Limb (tissue), 2 donors: Measurements from ENCODE around the gene TCOF1.

Experiments
- DNase-seq, 2 donors: peaks; one replicate each; pipeline ENCODE4 v3.0.0-alpha.2; 2016; ENCODE audit errors: extremely low spot score in 2 of 2

The TCOF1 gene

GRCh38 chr5:150357326-150358260 lies at the start of gene TCOF1:
TCOF1 (plus strand) TSS chr5:150357697; CDS start chr5:150357747, 50 bp downstream.
- DNase-seq, result peak; percentile 96 to 97

GRCh38 chr5:150309101-150309885 lies 48.2 kb upstream of the TCOF1 start:
- no peak for DNase-seq

- no peak for DNase-seq
These were observed 47.6 kb upstream of the TCOF1 start for GRCh38 chr5:150309886-150310239.

- DNase-seq, result no peak
These were observed 47.3 kb upstream of the TCOF1 start for GRCh38 chr5:150310246-150310645.

GRCh38 chr5:150311015-150311692 lies 46.3 kb upstream of the TCOF1 start:
- DNase-seq, result no peak

- DNase-seq, result no peak
These were observed 45.0 kb upstream of the TCOF1 start for GRCh38 chr5:150312518-150312917.

GRCh38 chr5:150313501-150313900 lies 44.0 kb upstream of the TCOF1 start:
- DNase-seq, result no peak

- DNase-seq, result no peak
These were observed 43.4 kb upstream of the TCOF1 start for GRCh38 chr5:150313921-150314716.

- DNase-seq, result no peak
These were observed 42.3 kb upstream of the TCOF1 start for GRCh38 chr5:150315245-150315644.

- DNase-seq, result no peak
These were observed 41.2 kb upstream of the TCOF1 start for GRCh38 chr5:150316320-150316719.

- DNase-seq, result no peak
These were observed 40.2 kb upstream of the TCOF1 start for GRCh38 chr5:150317048-150318003.

GRCh38 chr5:150318613-150319483 lies 38.6 kb upstream of the TCOF1 start:
- no peak for DNase-seq

GRCh38 chr5:150319484-150319790 lies 38.1 kb upstream of the TCOF1 start:
- no peak for DNase-seq

GRCh38 chr5:150320044-150320613 lies 37.4 kb upstream of the TCOF1 start:
- no peak for DNase-seq

GRCh38 chr5:150321211-150321610 lies 36.3 kb upstream of the TCOF1 start:
- no peak for DNase-seq

- no peak for DNase-seq
These were observed 35.7 kb upstream of the TCOF1 start for GRCh38 chr5:150321784-150322183.

- DNase-seq, result no peak
These were observed 35.3 kb upstream of the TCOF1 start for GRCh38 chr5:150322202-150322601.

- DNase-seq, result no peak
These were observed 34.4 kb upstream of the TCOF1 start for GRCh38 chr5:150323092-150323491.

- no peak for DNase-seq
These were observed 33.7 kb upstream of the TCOF1 start for GRCh38 chr5:150323819-150324218.
